ENCODE results near the gene DUSP1.

DUSP1 gene

GRCh38 chr5:172770675-172771438, at the start of gene DUSP1:
DUSP1 (minus strand) TSS chr5:172771195; CDS start chr5:172770952, 243 bp downstream.
- peak; percentile 68 for DNase-seq (ENCODE audit: low read depth)
- peak within 1 kb of the TSS; percentile 91 for H3K4me3 ChIP-seq (ENCODE audit: low read depth, low read length)
- peak; percentile 49 for TF ChIP-seq CTCF (IDR thresholded peaks at IDR 0.05; ENCODE audit: low read depth, low read length, missing control alignments)

GRCh38 chr5:172820046-172820767, 49.2 kb upstream of the DUSP1 start:
- H3K4me3 ChIP-seq (ENCODE audit: low read depth, low read length), result no peak overlapping the region

GRCh38 chr5:172819569-172819968, 48.6 kb upstream of the DUSP1 start:
- no peak overlapping the region for H3K4me3 ChIP-seq (ENCODE audit: low read depth, low read length)
- TF ChIP-seq CTCF (IDR thresholded peaks at IDR 0.05; ENCODE audit: low read depth, low read length, missing control alignments), result no peak
- DNase-seq (ENCODE audit: low read depth), result no peak

More at GRCh38 chr5:172820046-172820767, 49.2 kb upstream of the DUSP1 start:
- no peak for DNase-seq (ENCODE audit: low read depth)
- no peak for TF ChIP-seq CTCF (IDR thresholded peaks at IDR 0.05; ENCODE audit: low read depth, low read length, missing control alignments)

GRCh38 chr5:172818081-172818480, 47.1 kb upstream of the DUSP1 start:
- no peak for TF ChIP-seq CTCF (IDR thresholded peaks at IDR 0.05; ENCODE audit: low read depth, low read length, missing control alignments)
- no peak for DNase-seq (ENCODE audit: low read depth)
- no peak overlapping the region for H3K4me3 ChIP-seq (ENCODE audit: low read depth, low read length)

GRCh38 chr5:172817664-172818063, 46.7 kb upstream of the DUSP1 start:
- no peak for DNase-seq (ENCODE audit: low read depth)
- H3K4me3 ChIP-seq (ENCODE audit: low read depth, low read length), result no peak overlapping the region
- no peak for TF ChIP-seq CTCF (IDR thresholded peaks at IDR 0.05; ENCODE audit: low read depth, low read length, missing control alignments)

- TF ChIP-seq CTCF (IDR thresholded peaks at IDR 0.05; ENCODE audit: low read depth, low read length, missing control alignments), result no peak
- no peak for DNase-seq (ENCODE audit: low read depth)
- no peak overlapping the region for H3K4me3 ChIP-seq (ENCODE audit: low read depth, low read length)
These were observed 46.0 kb upstream of the DUSP1 start for GRCh38 chr5:172816925-172817562.

Data from GM12864 (cell line).